K562 (cell line): ENCODE results near the gene PTGR3. TPM values are rescaled to one million over a fixed set of nuclear protein-coding genes. Genes with fewer than 3 reads are reported as not detected.

Source experiments
- DMBX1 ChIP-seq: fragments of 250-450 bp; sonication (Bioruptor Pico); IDR thresholded peaks from 2 replicates; pipeline ENCODE4 v1.8.0; 2022; ENCODE audit warnings: inconsistent platforms, mild to moderate bottlenecking, moderate library complexity, borderline replicate concordance
- MECOM ChIP-seq: fragments of 250-450 bp; sonication (Bioruptor Pico); IDR thresholded peaks from 2 replicates; pipeline ENCODE4 v1.8.0; 2022; ENCODE audit warnings: inconsistent platforms
- polyA plus RNA-seq, 8 experiments: library from polyadenylated mRNA; depleted of rRNA in 4 of 8; stranded (reverse) in 5 of 8; unstranded in 3 of 8; fragments of >200 nt; fragmentation: Nextera tagmentation in 2 of 8; fragmentation: Illumina TruSeq in 1 of 8; extraction: Ambion mirVana in 2 of 8; extraction: Trizol in 1 of 8; gene quantifications; 2 replicates each; pipeline versions ENCODE4 v1.2.1 to v1.2.3, GENCODE V29; 2011 to 2014; ENCODE audit warnings: inconsistent platforms in 1 of 8, missing spikeins in 1 of 8
- total RNA-seq, 7 experiments: library from RNA; depleted of rRNA in 6 of 7; stranded (reverse); fragments of >200 nt in 6 of 7; fragmentation: Illumina TruSeq in 2 of 7; extraction: Trizol in 2 of 7; gene quantifications; 2 replicates each; pipeline versions ENCODE4 v1.2.1 to v1.2.3, GENCODE V29; 2011 to 2021; ENCODE audit warnings: low replicate concordance in 1 of 7
- TF ChIP-seq, protein P1 (sequence below): fragments of 250-450 bp; sonication (Bioruptor Pico); IDR thresholded peaks from 2 replicates; pipeline ENCODE4 v1.8.0; 2022; ENCODE audit warnings: inconsistent platforms, mild to moderate bottlenecking, moderate library complexity, borderline replicate concordance
- TF ChIP-seq, protein P2 (sequence below), 2 experiments: fragments of 450-650 bp in 1 of 2; IDR thresholded peaks; 2 replicates each; pipeline ENCODE4 v1.6.1; 2011 to 2017; ENCODE audit warnings: low read depth in 2 of 2, antibody characterized with exemption in 1 of 2, borderline replicate concordance in 1 of 2, low read length in 1 of 2, mild to moderate bottlenecking in 1 of 2, mixed read lengths in 1 of 2; ENCODE audit not compliant: control insufficient read depth in 1 of 2

PTGR3 gene
- total and polyA plus RNA-seq, 9 of the 15 experiments (the other 6 are each of a cell fraction or from before 2014, with no cell fraction given) = 4.1 to 32.3 (median 15.3) TPM

DNA sequence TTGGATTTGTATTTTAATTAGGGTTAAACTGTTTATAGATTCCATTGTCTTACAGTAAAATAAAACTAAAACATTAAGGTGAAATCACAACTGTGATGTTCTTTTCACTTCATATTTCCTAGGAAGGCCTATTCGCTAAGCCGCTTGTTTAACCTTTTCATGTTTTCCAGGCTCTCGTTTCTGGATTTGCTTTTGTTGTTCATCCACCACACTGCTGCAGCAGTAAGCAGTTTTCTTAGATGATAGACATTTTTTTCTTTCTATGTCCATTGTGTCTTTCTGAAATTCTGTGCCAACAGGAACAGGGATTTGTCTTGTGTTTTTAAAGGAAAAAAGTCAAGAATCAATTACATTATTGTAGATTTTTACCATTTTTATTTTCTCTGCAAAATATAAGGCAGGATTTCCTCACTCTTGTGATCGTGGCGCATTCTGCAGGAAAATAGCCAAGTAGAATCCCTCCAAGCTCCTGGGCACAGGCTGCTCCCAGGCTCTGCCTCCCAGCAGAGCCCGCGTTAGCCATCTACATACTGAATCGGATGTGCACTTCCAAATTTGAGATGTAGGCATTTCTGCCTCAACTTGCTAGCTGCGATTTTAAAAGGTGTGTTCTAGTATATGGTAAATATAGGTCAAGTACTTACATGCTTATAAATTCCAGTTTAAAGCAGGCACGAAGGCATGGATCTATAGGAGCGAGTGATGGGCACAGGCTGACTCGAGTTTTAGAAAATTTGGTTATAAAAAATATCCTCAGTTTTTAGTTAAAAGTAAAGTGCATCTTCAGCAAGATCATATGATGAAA is 11.8 kb upstream of the PTGR3 start (continued):
- TF ChIP-seq, protein P1, sequence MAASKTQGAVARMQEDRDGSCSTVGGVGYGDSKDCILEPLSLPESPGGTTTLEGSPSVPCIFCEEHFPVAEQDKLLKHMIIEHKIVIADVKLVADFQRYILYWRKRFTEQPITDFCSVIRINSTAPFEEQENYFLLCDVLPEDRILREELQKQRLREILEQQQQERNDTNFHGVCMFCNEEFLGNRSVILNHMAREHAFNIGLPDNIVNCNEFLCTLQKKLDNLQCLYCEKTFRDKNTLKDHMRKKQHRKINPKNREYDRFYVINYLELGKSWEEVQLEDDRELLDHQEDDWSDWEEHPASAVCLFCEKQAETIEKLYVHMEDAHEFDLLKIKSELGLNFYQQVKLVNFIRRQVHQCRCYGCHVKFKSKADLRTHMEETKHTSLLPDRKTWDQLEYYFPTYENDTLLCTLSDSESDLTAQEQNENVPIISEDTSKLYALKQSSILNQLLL (CRISPR knock-in tag) = no peak
- TF ChIP-seq, protein P2, sequence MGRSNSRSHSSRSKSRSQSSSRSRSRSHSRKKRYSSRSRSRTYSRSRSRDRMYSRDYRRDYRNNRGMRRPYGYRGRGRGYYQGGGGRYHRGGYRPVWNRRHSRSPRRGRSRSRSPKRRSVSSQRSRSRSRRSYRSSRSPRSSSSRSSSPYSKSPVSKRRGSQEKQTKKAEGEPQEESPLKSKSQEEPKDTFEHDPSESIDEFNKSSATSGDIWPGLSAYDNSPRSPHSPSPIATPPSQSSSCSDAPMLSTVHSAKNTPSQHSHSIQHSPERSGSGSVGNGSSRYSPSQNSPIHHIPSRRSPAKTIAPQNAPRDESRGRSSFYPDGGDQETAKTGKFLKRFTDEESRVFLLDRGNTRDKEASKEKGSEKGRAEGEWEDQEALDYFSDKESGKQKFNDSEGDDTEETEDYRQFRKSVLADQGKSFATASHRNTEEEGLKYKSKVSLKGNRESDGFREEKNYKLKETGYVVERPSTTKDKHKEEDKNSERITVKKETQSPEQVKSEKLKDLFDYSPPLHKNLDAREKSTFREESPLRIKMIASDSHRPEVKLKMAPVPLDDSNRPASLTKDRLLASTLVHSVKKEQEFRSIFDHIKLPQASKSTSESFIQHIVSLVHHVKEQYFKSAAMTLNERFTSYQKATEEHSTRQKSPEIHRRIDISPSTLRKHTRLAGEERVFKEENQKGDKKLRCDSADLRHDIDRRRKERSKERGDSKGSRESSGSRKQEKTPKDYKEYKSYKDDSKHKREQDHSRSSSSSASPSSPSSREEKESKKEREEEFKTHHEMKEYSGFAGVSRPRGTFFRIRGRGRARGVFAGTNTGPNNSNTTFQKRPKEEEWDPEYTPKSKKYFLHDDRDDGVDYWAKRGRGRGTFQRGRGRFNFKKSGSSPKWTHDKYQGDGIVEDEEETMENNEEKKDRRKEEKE (IDR thresholded peaks at IDR 0.05; ENCODE audit: borderline replicate concordance in 1 of 2, control insufficient read depth in 1 of 2, low read depth in 2 of 2, low read length in 1 of 2) = no peak
- no peak for TF ChIP-seq DMBX1 (CRISPR knock-in tag)
- no peak for TF ChIP-seq MECOM (CRISPR knock-in tag)
- TF ChIP-seq, all 486 proteins: peak for 0
